Transverse colon (tissue), 3 donors: ENCODE measurements around the gene WDFY3.

Experiments
- CTCF ChIP-seq, 5 experiments: fragments of 200-600 bp in 3 of 5; fragments of 450-650 bp in 2 of 5; sonication (generic) in 3 of 5; IDR thresholded peaks; 1 replicate in 2 of 5; 2 replicates in 3 of 5; pipeline ENCODE4 v1.5.1; 2016 to 2017; ENCODE audit warnings: antibody characterized with exemption in 5 of 5, inconsistent platforms in 3 of 5, mild to moderate bottlenecking in 2 of 5, moderate library complexity in 1 of 5
- EP300 ChIP-seq: sonication (generic); formaldehyde crosslinking; IDR thresholded peaks from one replicate; pipeline ENCODE4 v1.6.1; 2017; ENCODE audit warnings: antibody characterized with exemption, low read depth
- POLR2A ChIP-seq: fragments of 450-650 bp; IDR thresholded peaks from one replicate; pipeline ENCODE4 v1.6.1; 2016; ENCODE audit warnings: antibody characterized with exemption, mild to moderate bottlenecking, moderate library complexity

DNA sequence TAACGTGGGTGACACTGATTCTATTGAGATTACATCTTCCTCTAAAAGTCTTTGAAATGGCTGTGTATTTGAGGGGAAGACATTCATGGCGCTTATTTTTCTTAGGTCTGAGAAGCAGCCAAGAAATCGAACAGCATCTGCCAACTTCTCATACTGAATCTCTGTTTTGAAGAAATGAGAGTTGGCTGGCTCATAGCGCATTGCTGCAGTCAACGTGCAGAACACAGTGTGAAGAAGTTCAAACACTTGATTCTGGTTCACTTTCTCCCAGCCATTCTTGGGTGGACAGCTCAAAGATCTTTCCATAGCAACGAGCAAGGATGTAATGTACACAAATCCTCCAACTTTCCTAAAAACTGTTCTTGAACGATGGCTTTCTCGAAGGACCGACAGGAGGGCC, 156.5 kb downstream of the WDFY3 start:
- TF ChIP-seq EP300 (no peak), POLR2A (no peak), CTCF (IDR thresholded peaks at IDR 0.05) (no peak)
